Stimulated activated naive CD4-positive, alpha-beta T cell treated with Interleukin-2 at 50 U/mL for 16 hours (primary cell): ENCODE measurements around the gene VPS39.
A peak's percentile ranks its signal among the peaks of the same experiment; 100 is the strongest.
"Not testable (repeated sequence)": the region's sequence is repeated elsewhere in the genome, so short reads cannot be mapped to it uniquely, and the experiment has no call there.

Experiments used
- DNase-seq: peaks from one replicate; lab custom pipeline; 2025; lab: John Stamatoyannopoulos, UW

VPS39 gene

DNA sequence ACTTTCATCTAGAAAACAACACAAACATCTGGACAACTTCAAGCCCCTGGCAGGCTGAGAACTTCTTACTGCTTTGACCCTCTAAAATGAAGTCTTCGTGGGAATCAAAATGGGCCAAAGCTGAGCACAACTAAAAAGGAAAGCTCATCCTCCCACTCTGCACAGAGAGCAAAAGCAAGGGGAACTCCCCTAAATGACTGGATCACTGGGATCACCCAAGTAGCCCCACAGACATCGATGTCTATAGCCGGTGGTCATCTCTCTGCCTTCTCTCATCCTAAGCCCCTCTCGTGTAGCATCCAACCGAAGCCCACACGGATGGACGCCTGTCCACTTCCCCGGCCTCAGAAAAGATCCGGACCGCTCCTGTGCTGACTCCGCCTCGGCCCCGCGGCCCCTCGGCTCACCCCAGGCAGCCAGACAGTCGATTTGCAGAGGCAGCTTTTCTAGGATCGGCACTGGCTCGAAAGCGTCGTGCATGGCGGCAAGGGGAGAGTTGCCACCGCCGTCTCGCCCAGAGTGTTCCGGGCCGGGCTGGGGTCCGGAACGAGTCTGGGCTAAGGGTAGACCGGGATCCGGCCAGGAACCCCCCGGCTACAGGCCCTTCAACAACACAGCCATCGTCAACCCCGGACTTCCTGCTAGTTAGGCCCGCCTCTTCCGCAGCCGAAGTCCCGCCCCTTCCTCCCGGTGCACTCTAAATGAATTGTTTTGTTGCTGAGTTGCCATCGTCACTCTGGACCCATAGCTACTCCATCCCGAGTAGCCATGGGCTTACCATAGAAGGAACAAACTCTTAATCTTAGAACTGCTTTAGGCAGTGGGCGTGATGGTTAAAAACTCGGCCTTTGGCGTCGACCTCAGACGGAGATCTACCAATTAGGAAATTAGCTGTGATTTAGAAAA, at the start of gene VPS39:
Gene VPS39, minus strand, starts transcription at position 631 of the 906 bp plus-strand sequence. Its CDS starts 151 bp downstream, at position 480.
- DNase-seq = peak; percentile 85

GRCh38 chr15:42253300-42253699, 45.2 kb upstream of the VPS39 start:
- no peak for DNase-seq

DNA sequence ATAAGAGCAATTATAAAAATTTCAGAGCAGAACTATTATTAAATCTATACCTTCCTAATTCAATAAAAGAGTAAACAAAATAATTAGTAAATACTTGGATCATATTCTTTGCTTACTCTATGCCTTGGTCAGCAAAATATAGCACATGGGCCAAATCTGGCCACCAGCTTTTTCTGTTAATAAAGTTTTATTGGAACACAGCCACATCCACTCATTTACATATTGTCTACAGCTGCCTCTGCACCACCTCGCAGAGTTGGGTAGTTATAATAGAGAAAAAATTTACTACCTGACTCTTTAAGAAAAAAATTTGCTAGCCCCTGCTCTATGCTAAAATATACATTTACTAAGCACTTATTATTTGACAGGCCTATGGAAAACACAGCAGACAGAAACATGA, 32.7 kb upstream of the VPS39 start:
- no peak for DNase-seq

- no peak for DNase-seq
These were observed 31.6 kb upstream of the VPS39 start for GRCh38 chr15:42239528-42240182.

DNA sequence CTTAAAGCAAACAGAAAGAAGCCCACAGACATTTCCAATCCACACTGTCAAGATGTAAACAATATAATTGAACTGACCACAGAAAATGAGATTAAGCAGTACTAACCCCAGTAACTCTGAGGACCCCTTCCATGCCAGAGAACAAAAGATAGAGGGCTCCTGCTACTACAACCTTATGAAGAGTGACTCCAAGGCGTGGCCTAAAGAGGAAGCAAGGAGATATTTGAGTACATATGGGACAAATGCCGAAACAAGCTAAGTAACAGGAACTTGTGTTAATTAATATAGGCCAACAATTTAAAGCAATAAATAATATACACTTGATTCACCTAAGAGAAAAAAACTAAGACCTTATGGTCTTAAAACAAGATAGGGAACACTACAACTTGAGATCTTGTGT, 25.0 kb upstream of the VPS39 start:
- DNase-seq = no peak

- no peak for DNase-seq
These were observed 24.5 kb upstream of the VPS39 start for GRCh38 chr15:42232606-42233005.

GRCh38 chr15:42231088-42231487, 23.0 kb upstream of the VPS39 start:
- DNase-seq = no peak

GRCh38 chr15:42228981-42229380, 20.9 kb upstream of the VPS39 start:
- DNase-seq = not testable (repeated sequence)

DNA sequence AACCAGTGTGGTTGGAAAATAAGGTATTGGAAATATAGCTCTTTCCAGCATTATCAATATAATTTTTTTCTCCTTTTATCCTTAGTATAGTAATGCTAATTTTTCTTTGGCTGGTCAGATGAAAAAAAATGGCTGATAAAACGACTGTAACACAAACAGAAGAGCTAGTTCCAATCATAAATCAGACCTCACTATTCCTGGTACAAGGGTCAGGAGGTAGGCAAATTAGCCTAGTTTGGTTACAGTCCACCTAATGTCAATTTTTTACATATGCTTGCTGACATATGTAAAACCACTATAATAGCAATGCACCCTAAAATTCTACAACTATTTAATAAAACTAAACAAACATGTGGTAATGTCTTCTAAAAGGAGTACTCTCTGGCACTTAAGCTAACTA, 19.9 kb upstream of the VPS39 start:
- DNase-seq = no peak

DNA sequence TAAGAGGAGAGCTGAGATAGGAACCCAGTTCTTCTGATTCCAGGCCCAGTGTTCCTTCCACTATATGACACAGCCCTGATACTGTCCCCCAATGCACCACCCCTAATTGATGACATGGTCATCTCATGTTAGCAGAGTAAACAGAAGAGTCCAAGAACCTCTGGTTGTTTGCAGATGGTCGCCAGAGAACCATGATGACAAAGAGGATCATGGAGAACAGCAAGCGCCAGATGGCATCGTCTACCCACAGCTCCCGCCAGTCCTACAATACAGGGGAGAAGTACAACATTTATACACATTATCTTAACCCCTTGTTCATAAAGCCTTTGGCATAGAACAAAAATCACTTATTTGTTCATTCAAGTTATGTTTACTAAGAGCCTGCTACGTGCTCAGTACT, 18.5 kb upstream of the VPS39 start:
- DNase-seq = no peak

- no peak for DNase-seq
These were observed 12.1 kb upstream of the VPS39 start for GRCh38 chr15:42220216-42220615.

DNA sequence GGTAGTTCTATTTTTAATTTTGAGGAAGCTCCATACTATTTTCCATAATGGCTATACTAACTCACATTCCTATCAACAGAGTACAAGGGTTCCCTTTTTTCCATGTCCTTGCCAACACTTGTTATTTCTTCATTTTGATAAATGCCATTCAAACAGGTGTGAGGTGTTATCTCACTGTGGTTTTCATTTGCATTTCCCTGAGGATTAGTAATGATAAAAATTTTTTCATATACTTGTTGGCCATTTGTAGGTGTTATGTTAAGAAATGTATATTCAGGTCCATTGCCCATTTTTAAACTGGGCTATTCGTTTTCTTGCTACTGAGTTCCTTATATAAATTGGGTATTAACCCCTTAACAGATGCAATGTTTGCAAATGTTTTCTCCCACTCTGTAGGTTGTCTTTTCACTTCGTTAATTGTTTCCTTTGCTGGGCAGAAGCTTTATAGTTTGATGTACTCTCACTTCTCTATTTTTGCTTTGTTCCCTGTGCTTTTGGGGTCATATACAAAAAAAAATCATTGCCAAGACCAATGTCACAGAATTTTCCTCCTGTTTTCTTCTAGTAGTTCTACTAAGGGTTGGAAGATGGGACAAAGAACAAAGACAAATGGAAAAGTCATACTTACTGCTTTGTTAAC, 11.0 kb upstream of the VPS39 start:
- DNase-seq = no peak

DNA sequence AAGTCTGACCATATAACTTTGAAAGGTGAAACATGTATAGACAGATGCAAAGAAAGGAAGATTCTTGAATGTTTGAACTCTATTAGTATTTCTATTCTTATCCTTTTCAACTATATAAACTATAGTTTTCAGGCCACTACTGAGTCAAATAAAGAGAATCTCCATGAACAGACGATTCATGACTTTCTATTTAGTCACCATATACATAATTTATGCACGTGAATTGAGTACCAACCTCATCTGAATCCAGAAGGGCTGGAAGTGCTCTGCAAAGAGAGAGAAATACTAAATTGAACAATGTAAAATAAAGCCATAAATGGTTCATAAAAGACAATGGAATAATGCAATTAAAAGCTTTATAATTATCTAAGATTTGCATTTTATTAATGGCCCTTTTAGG, 9.5 kb upstream of the VPS39 start:
- DNase-seq = no peak

- DNase-seq = no peak
These were observed 8.1 kb upstream of the VPS39 start for GRCh38 chr15:42215913-42216829.

GRCh38 chr15:42214600-42214999, 6.5 kb upstream of the VPS39 start:
- no peak for DNase-seq

- no peak for DNase-seq
These were observed 5.4 kb upstream of the VPS39 start for GRCh38 chr15:42213511-42213910.

DNA sequence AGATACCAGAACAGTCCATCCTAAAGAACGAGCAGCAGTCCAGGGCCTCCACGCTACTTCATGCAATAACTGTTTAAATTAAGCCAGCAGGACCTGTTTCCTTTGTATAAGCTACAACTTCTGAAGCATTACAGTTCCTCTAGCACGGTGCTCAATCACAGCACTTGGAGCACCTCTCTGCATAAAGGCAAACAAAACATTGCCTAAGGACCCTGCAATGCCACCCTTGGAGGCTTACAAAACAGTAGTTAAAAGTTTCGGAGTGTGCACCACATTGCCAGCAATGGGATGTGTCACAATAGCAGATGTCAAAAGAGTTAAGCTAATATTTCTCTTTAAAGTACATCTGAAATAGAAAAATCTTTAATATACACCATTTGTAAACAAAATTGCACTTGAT, 2.6 kb upstream of the VPS39 start:
- no peak for DNase-seq

DNA sequence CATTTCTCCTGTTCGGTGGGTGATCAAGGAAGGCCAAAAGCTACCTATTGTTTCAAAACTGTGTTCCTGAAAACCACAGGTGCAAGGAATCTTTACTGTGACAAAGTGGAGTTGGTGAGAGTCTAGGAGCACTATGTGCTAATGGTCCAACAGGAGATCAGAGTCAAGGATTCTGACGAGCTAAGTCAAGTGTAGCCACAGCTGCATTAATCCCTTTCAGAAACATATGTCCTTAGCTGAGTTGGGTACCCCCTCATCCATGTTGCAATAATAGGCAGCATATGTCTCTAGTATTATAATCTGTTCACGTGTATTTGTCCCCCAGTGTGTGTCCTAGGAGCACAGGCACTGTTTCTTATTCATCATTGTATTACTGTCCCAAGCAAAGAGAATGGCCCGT, 1.7 kb downstream of the VPS39 start:
- no peak for DNase-seq

- no peak for DNase-seq
These were observed 4.2 kb downstream of the VPS39 start for GRCh38 chr15:42203891-42204290.

GRCh38 chr15:42202653-42203052, 5.5 kb downstream of the VPS39 start:
- DNase-seq = no peak

DNA sequence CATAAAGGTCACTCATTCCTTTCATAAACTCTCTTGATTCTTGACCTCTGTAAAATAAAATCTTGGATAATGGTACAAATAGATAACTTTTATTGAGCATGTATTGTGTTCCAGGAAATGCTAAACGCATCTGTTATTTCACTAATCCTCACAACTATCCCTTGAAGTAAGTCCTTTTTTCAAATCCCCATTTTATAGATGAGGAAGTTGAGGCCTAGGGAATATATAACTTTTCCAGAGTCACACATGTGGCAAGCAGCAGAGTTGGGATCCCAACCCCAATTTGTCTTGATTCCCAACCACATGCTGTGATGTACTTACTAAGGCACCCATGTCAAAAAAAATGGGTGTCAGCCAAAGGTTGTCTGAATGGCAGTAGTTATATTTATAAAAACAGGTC, 6.3 kb downstream of the VPS39 start:
- DNase-seq = no peak

DNA sequence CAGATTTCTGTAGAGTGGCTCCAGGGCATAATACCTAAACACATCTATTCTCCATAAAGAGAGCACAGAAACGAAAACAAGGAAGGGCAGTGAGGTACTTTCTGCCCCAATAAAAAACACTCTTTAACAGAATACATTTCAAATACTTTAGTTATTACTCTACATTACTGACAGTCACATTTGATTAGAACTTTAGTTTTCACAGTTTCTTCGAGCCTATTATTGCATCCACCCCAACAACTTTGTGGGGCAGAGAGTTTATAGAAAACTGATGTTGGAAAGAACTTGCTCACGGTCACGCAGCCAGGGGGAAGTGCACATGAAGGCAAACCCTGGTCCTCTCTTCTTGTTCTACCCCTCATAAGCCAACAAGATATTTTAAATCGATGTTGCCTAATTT, 9.0 kb downstream of the VPS39 start:
- no peak for DNase-seq
